22Rv1 (cell line): ENCODE measurements around the gene SLC25A38.

Experiments
- ZFX ChIP-seq: fragments of 450-650 bp; IDR thresholded peaks from 2 replicates; pipeline ENCODE4 v1.6.1; 2017; ENCODE audit warnings: antibody characterized with exemption, borderline replicate concordance
- TF ChIP-seq, protein P1 (sequence below): fragments of 450-650 bp; IDR thresholded peaks from 2 replicates; pipeline ENCODE4 v1.5.1; 2017; ENCODE audit warnings: mild to moderate bottlenecking

DNA sequence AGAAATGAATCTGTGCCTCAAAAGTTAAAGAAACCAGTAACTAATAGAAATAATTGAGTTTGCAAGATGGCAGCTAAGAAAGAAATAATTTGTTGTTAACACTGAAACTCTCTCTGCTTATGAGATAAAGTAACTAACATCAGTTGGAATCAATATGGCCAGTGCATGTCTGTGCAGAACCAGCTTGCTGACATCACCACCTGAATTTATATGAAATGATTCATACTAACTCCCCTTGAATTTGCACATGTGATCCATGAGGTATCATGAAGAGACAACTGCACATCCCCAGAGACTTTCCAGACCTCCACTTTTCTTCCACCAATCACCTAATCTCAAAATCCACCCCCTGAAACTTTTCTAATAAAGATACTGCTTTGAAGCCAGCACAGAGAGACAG lies 10.3 kb upstream of the SLC25A38 start:
- TF ChIP-seq, protein P1, sequence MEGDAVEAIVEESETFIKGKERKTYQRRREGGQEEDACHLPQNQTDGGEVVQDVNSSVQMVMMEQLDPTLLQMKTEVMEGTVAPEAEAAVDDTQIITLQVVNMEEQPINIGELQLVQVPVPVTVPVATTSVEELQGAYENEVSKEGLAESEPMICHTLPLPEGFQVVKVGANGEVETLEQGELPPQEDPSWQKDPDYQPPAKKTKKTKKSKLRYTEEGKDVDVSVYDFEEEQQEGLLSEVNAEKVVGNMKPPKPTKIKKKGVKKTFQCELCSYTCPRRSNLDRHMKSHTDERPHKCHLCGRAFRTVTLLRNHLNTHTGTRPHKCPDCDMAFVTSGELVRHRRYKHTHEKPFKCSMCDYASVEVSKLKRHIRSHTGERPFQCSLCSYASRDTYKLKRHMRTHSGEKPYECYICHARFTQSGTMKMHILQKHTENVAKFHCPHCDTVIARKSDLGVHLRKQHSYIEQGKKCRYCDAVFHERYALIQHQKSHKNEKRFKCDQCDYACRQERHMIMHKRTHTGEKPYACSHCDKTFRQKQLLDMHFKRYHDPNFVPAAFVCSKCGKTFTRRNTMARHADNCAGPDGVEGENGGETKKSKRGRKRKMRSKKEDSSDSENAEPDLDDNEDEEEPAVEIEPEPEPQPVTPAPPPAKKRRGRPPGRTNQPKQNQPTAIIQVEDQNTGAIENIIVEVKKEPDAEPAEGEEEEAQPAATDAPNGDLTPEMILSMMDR = no peak
- TF ChIP-seq ZFX = no peak
